NCI-H69 (cell line): ENCODE data around the gene C16orf87.

Experiments
- DNase-seq: peaks from one replicate; lab custom pipeline; 2025; lab: John Stamatoyannopoulos, UW

Gene C16orf87

DNA sequence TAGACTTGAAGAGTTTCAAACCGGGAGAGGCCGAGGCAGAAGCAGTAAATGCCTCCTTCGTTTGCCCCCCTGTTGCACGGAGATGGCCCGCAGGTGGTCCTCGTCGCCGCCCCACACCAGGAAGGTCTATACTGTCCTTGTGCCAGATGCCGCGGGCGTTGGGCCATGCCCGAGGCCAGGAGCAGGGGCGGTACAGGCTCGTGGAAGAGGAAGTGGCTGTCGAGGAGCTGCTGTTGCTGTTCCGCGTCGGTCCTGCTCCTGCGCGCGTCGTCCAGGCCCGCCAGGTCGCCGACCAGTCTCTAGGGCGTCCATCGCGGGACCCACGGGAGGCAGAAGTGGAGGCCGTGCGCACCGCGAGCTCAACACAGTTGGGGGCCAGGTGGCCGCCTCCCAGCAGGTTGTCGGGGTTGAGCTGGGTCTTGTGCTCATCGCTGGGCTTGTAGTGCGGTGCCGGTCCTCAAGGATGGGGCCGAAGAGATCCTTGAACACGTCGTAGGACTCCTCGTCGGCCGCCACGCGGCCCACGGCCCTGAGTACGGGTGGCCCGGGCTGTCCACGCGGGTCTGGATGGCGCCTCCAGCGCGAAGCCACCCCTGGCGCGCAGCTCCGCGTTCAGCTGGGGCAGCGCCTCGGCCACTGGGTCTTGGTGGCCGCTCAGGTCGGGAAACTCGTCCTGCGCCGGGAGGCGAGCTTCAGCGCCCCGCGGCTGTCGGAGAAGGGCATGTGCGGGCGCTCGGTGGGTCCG, 13.1 kb upstream of the C16orf87 start:
- no peak for DNase-seq

DNA sequence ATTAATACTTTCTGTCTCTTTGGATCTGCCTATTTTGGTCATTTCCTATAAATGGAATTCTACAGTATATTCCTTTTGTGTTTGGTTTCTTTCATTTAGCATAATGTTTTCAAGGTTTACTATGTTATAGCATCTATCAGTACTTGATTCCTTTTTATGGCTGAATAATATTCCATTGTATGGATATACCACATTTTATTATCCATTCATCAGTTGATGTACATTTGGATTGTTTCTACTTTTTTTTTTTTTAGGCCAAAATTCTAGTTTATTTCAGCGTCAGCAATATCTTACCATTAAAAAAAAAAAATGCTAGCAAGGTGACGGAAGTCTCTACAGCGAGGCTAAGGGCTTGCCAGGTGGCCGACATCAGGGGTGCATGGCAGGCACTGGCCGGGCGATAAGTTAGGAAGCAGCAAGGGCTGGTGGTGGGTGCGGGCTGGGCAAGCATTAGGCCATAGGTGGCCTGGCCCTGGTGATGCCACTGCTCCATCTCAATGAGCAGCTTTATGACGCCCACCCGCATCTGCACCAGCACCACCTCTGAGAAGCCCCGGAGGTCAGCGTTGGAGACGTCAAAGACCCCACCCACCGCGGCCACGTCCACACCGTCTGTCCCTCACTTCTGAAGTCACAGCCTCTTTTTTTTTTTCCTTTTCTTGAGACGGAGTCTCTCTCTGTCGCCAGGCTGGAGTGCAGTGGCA, 11.4 kb upstream of the C16orf87 start:
- DNase-seq = no peak

DNA sequence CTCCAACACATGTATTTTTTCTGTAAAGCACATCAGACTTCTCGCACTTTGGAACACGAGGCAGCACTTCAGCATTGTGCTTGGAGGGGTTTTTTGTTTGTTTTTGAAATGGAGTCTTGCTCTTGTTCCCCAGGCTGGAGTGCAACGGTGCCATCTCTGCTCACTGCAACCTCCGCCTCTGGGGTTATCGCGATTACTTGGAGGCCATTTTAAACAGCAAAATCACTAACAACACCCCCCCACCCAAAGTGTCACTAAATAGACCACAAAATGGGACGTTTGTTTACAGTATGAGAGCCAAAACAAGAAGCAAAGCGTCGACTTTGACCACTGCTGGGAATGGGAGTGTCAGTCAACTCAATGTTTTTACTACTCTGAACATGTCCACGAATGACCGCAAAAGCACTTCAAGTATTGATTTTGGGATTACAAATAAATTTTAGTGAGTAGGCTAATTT, 9.0 kb upstream of the C16orf87 start:
- DNase-seq = no peak

DNA sequence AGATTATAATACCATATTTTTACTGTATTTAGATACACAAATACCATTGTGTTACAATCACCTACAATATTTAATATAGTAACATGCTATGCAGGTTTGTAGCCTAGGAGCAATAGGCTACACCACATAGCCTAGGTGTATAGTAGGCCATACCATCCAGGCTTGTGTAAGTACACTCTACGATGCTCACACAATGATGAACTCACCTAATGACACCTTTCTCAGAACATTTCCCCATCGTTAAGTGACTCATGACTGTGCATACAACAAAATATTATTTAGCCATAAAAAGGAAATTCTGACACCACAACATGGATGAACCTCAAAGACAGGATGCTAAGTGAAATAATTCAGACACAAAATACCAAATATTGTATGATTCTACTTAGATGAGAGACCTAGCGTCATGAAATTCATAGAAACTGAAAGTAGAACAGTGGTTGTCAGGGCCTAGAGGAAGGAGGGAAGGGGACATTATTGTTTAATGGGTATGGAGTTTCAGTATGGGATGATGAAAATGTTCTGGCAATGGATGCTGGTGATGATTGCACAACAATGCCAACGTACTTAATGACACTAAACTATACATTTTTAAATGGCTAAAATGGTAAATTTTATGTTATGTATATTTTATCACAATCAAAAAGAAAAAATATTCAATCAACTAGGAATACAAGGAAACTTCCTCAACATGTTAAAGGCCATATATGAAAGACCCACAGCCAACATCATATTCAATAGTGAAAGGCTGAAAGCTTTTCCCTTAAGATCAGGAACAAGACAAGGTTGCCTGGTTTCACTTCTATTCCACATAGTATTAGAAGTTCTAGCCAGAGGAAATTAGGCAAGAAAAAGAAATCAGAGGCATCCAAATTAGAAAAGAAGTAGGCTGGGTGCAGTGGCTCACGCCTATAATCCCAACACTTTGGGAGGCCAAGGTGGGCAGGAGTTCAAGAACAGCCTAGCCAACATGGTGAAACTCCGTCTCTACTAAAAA, 5.9 kb upstream of the C16orf87 start:
- peak; percentile 76 for DNase-seq

- DNase-seq = no peak
These were observed 2.5 kb upstream of the C16orf87 start for GRCh38 chr16:46833460-46833800.

- no peak for DNase-seq
These were observed 1.9 kb upstream of the C16orf87 start for GRCh38 chr16:46832757-46833459.

- DNase-seq = peak; percentile 73
These were observed 521 bp downstream of the C16orf87 start for GRCh38 chr16:46830417-46830901.

DNA sequence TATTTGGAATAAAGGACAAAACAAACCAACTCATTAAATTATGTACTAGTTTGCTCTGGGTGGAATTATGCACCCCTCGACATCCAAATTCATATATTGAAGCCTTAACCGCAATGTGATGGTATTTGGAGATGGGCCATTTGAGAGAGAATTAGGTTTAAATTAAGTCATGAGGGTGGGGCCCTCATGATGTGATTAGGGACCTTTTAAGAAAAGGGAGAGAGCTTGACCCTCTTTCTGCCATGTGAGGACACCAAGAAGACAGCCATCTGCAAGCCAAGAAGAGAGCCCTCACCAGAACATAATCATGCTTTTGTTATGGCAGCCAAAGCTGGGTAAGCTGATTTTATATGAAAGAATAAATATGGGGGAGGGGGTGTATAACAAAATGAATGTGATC, 2.0 kb downstream of the C16orf87 start:
- no peak for DNase-seq

GRCh38 chr16:46828292-46828691, 2.7 kb downstream of the C16orf87 start:
- DNase-seq = no peak

GRCh38 chr16:46826631-46827030, 4.3 kb downstream of the C16orf87 start:
- DNase-seq = no peak

- no peak for DNase-seq
These were observed 8.7 kb downstream of the C16orf87 start for GRCh38 chr16:46822270-46822669.

- no peak for DNase-seq
These were observed 13.0 kb downstream of the C16orf87 start for GRCh38 chr16:46817961-46818360.

GRCh38 chr16:46814790-46815189, 16.2 kb downstream of the C16orf87 start:
- DNase-seq = no peak

DNA sequence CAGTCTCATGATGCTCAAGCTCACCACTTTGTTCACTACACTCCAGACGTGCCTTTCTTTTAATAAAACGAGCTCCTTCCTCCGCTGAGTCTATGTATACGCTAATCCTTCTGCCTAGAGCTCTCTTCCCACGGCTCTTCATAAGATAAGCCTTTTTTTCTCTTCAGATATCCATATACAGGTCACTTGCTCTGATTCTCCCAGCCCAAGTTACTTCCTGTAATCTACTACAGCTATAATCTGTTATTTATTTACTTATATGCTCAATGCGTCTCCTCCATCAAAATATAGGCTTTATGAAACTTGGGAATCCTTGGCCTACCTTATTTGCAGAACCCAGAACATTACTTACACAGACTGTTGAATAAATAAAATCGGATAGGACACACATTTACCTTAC, 17.4 kb downstream of the C16orf87 start:
- no peak for DNase-seq

- no peak for DNase-seq
These were observed 18.0 kb downstream of the C16orf87 start for GRCh38 chr16:46812781-46813540.

DNA sequence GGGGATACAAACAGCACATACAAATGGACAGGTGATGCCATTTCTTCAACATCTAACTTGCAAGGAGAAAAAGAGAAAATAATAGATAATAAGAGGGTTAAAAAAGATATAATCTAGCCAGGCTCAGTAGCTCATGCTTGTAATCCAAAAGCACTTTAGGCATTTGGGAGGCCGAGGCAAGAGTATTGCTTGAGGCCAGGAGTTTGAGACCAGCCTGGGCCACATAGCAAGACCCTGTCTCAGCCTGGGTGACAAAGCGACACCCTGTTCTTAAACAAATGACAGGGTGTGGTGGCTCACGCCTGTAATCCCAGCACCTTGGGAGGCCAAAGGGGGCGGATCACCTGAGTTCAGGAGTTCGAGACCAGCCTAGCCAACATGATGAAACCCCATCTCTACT, 19.3 kb downstream of the C16orf87 start:
- DNase-seq = no peak

DNA sequence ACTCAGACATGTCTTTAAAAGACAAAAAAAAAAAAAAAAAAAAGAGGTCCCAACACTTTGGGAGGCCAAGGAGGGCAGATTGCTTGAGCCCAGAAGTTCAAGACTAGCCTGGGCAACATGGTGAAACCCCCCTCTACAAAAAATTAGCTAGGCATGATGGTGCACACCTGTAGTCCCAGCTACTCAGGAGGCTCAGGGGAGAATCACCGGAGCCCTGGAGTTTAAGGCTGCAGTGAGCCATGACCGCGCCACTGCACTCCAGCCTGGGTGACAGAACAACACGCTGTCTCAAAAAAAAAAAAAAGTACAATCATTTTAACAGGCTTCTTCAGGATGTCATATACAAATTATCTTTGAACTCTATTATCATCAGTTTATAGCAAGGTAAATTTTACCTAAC, 22.0 kb downstream of the C16orf87 start:
- DNase-seq = no peak

- DNase-seq = no peak
These were observed 23.6 kb downstream of the C16orf87 start for GRCh38 chr16:46807336-46807735.

DNA sequence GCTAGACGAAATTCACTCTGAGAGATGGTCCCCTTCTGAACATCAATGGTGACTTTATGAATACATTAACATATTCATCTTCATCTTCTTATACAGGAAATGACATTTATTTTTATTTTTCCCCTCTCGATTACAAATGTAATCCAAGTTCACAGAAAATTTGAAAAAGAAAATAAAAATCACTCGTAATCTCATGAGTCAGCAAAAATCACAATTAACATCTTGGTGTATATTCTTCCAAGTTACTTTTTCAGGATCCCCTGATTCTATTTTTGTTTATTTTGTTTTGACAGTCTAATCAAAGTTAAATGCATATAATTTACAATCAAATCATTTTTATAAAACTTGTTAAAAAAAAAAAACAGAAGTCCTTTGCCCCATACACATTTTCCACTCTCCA, 27.6 kb downstream of the C16orf87 start:
- DNase-seq = no peak

DNA sequence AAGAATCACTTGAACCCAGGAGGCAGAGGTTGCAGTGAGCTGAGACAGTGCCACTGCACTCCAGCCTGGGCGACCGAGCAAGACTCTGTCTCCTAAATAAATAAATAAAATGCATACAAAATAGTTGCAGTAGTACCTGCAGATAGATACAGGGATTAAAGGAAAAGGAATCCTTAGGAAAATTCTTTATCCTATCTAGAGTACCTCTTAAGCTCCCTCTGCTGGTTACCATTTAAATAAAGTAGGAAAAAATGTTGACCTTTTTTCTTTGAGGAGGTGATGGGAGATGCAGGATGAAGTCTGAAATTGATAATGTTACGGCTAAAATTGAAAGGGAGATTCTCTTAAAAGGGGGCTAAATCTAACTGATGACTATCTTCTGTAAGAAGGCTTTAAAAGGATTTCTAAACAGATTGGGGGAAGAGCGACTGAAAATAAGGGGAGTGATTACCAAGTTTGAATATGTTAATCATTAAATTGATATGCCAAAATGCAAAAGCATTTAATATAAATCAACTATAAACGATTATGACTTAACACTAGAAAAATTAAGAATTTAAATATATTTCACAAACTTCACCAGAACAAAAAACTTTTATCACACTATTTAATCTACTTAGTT, 29.4 kb downstream of the C16orf87 start:
- DNase-seq = peak; percentile 58
